HepG2 (cell line): ENCODE measurements around the gene PHACTR3.

ENCODE experiments used
- CBX1 ChIP-seq: IDR thresholded peaks from one replicate; pipeline ENCODE4 v1.6.1; 2016; ENCODE audit warnings: antibody characterized with exemption, low read depth
- SUZ12 ChIP-seq: fragments of 150-350 bp; IDR thresholded peaks from 2 replicates; pipeline ENCODE4 v1.6.1; 2014; ENCODE audit warnings: low read depth, low read length

GRCh38 chr20:59623133-59623532 lies 18.8 kb downstream of the PHACTR3 start:
- no peak for TF ChIP-seq CBX1
- TF ChIP-seq SUZ12, result no peak
